Osteocyte (in vitro differentiated cells): ENCODE measurements around the gene IL17RE. TPM values are rescaled to one million over a fixed set of nuclear protein-coding genes. Genes with fewer than 3 reads are reported as not detected.

Experiments used
- DNase-seq: peaks from one replicate; pipeline ENCODE4 v3.0.0; 2021; ENCODE audit warnings: mixed read lengths; ENCODE audit not compliant: unreplicated experiment; ENCODE audit errors: extremely low spot score
- H3K27ac Mint-ChIP-seq: one replicate; pipeline ENCODE4 v1.8.0; 2021; ENCODE audit warnings: mild to moderate bottlenecking, mixed read lengths; ENCODE audit not compliant: unreplicated experiment
- H3K27me3 Mint-ChIP-seq: one replicate; pipeline ENCODE4 v1.8.0; 2021; ENCODE audit warnings: mixed read lengths; ENCODE audit not compliant: unreplicated experiment
- H3K36me3 Mint-ChIP-seq: one replicate; pipeline ENCODE4 v1.8.0; 2021; ENCODE audit warnings: mixed read lengths; ENCODE audit not compliant: unreplicated experiment
- H3K4me1 Mint-ChIP-seq: one replicate; pipeline ENCODE4 v1.8.0; 2021; ENCODE audit warnings: mixed read lengths; ENCODE audit not compliant: unreplicated experiment
- H3K4me3 Mint-ChIP-seq: one replicate; pipeline ENCODE4 v1.8.0; 2021; ENCODE audit warnings: mild to moderate bottlenecking, moderate library complexity, mixed read lengths; ENCODE audit not compliant: unreplicated experiment
- H3K9me3 Mint-ChIP-seq: one replicate; pipeline ENCODE4 v1.8.0; 2021; ENCODE audit warnings: mixed read lengths; ENCODE audit not compliant: unreplicated experiment
- CTCF ChIP-seq: fragments of 200-600 bp; sonication (generic); IDR thresholded peaks from 2 replicates; pipeline ENCODE4 v1.5.0; 2021; ENCODE audit warnings: antibody characterized with exemption, mild to moderate bottlenecking, moderate library complexity
- total RNA-seq: library from RNA; stranded (reverse); gene quantifications from 2 replicates; pipeline ENCODE4 v1.2.1, GENCODE V29; 2021

IL17RE gene
- total RNA-seq, 1 donor from 2014 or later: 1.4 TPM

- Mint-ChIP-seq H3K27me3 (no peaks in the 10 kb centered on the region), H3K9me3 (no peaks in the 10 kb centered on the region), H3K27ac (no peak overlapping the region), H3K36me3 (no peaks in the 10 kb centered on the region), H3K4me3 (no peak overlapping the region), H3K4me1 (peaks cover 42% of the 10 kb centered on the region)
- DNase-seq: no peak
- TF ChIP-seq CTCF: no peak
Measured at GRCh38 chr3:9918261-9919038, 15.8 kb downstream of the IL17RE start.

- Mint-ChIP-seq H3K4me1 (peaks cover 5% of the 10 kb centered on the region), H3K4me3 (no peak overlapping the region), H3K27me3 (no peaks in the 10 kb centered on the region), H3K27ac (no peak overlapping the region), H3K9me3 (no peaks in the 10 kb centered on the region), H3K36me3 (peaks cover 21% of the 10 kb centered on the region)
- DNase-seq: no peak
- no peak for TF ChIP-seq CTCF
Measured at GRCh38 chr3:9928158-9928557, 25.5 kb downstream of the IL17RE start.

GRCh38 chr3:9930804-9931418 lies 28.3 kb downstream of the IL17RE start:
- no peak for TF ChIP-seq CTCF
- H3K27me3 Mint-ChIP-seq: no peaks in the 10 kb centered on the region
- DNase-seq: no peak
- peaks cover 8% of the 10 kb centered on the region for H3K36me3 Mint-ChIP-seq
- no peak overlapping the region for H3K27ac Mint-ChIP-seq
- H3K4me3 Mint-ChIP-seq: no peak overlapping the region
- no peaks in the 10 kb centered on the region for H3K9me3 Mint-ChIP-seq
- H3K4me1 Mint-ChIP-seq: peaks cover 25% of the 10 kb centered on the region

GRCh38 chr3:9932535-9932842 lies 29.8 kb downstream of the IL17RE start:
- Mint-ChIP-seq H3K4me1 (peaks cover 25% of the 10 kb centered on the region), H3K4me3 (peak overlapping the region; percentile 94), H3K27ac (peak overlapping the region; percentile 88), H3K27me3 (no peaks in the 10 kb centered on the region), H3K36me3 (peaks cover 10% of the 10 kb centered on the region), H3K9me3 (no peaks in the 10 kb centered on the region)
- TF ChIP-seq CTCF: no peak
- no peak for DNase-seq

GRCh38 chr3:9932843-9933560 lies 30.4 kb downstream of the IL17RE start:
- Mint-ChIP-seq H3K27me3 (no peaks in the 10 kb centered on the region), H3K36me3 (peaks cover 11% of the 10 kb centered on the region), H3K4me3 (peak overlapping the region; percentile 94), H3K27ac (peak overlapping the region; percentile 88), H3K9me3 (no peaks in the 10 kb centered on the region), H3K4me1 (peaks cover 25% of the 10 kb centered on the region)
- peak; percentile 85 for TF ChIP-seq CTCF
- DNase-seq: peak; percentile 93
